H9 (cell line): Measurements from ENCODE around the gene AQP12A. TPM values are rescaled to one million over a fixed set of nuclear protein-coding genes. Genes with fewer than 3 reads are reported as not detected.

Experiments
- DNase-seq: peaks from one replicate; pipeline ENCODE4 v3.0.0-alpha.2; 2017
- H2AFZ ChIP-seq: one replicate; pipeline ENCODE4 v1.6.1; 2013; ENCODE audit warnings: mild to moderate bottlenecking, low read length, control low read depth, moderate library complexity
- H2AK5ac ChIP-seq: 2 replicates; pipeline ENCODE4 v1.6.1; 2013; ENCODE audit warnings: low read length, control low read depth, mixed read lengths; ENCODE audit not compliant: insufficient read length
- H2BK120ac ChIP-seq: one replicate; pipeline ENCODE4 v1.6.1; 2013; ENCODE audit warnings: low read depth, mild to moderate bottlenecking, low read length, control low read depth, inconsistent platforms; ENCODE audit not compliant: poor library complexity, severe bottlenecking
- H2BK12ac ChIP-seq: 2 replicates; pipeline ENCODE4 v1.6.1; 2013; ENCODE audit warnings: low read length, control low read depth, mixed read lengths, low read depth; ENCODE audit not compliant: insufficient read length
- H2BK15ac ChIP-seq: 2 replicates; pipeline ENCODE4 v1.6.1; 2013; ENCODE audit warnings: low read depth, low read length, control low read depth
- H2BK20ac ChIP-seq: one replicate; pipeline ENCODE4 v1.6.1; 2013; ENCODE audit warnings: low read depth, mild to moderate bottlenecking, low read length, control low read depth, inconsistent platforms; ENCODE audit not compliant: poor library complexity, severe bottlenecking
- H2BK5ac ChIP-seq: 2 replicates; pipeline ENCODE4 v1.6.1; 2013; ENCODE audit warnings: low read length, control low read depth, mixed read lengths; ENCODE audit not compliant: insufficient read length
- H3K14ac ChIP-seq: 2 replicates; pipeline ENCODE4 v1.6.1; 2013; ENCODE audit warnings: low read length, control low read depth; ENCODE audit not compliant: insufficient read depth
- H3K18ac ChIP-seq: 2 replicates; pipeline ENCODE4 v1.6.1; 2013; ENCODE audit warnings: low read depth, mild to moderate bottlenecking, mixed read lengths, low read length, control low read depth; ENCODE audit not compliant: insufficient read length
- H3K23ac ChIP-seq: 2 replicates; pipeline ENCODE4 v1.6.1; 2013; ENCODE audit warnings: low read length, control low read depth, mixed read lengths, low read depth; ENCODE audit not compliant: insufficient read length
- H3K23me2 ChIP-seq: 2 replicates; pipeline ENCODE4 v1.6.1; 2013; ENCODE audit warnings: low read depth, mild to moderate bottlenecking, mixed read lengths, low read length, control low read depth; ENCODE audit not compliant: insufficient read length, poor library complexity, severe bottlenecking
- H3K27ac ChIP-seq: 2 replicates; pipeline ENCODE4 v1.5.1; 2013; ENCODE audit warnings: low read length, control low read depth, mixed read lengths, low read depth; ENCODE audit not compliant: insufficient read length
- H3K27me3 ChIP-seq: 2 replicates; pipeline ENCODE4 v1.6.1; 2013; ENCODE audit warnings: low read length, control low read depth, inconsistent platforms; ENCODE audit not compliant: insufficient read depth
- H3K4ac ChIP-seq: 2 replicates; pipeline ENCODE4 v1.6.1; 2013; ENCODE audit warnings: low read depth, mild to moderate bottlenecking, control low read depth, inconsistent platforms, low read length, moderate library complexity
- H3K4me1 ChIP-seq: 2 replicates; pipeline ENCODE4 v1.6.1; 2013; ENCODE audit warnings: low read length, control low read depth, inconsistent platforms; ENCODE audit not compliant: insufficient read depth
- H3K4me2 ChIP-seq: 2 replicates; pipeline ENCODE4 v1.6.1; 2013; ENCODE audit warnings: low read length, control low read depth, mixed read lengths; ENCODE audit not compliant: insufficient read length, insufficient read depth
- H3K56ac ChIP-seq: 2 replicates; pipeline ENCODE4 v1.6.1; 2013; ENCODE audit warnings: low read depth, mild to moderate bottlenecking, mixed read lengths, low read length, control low read depth; ENCODE audit not compliant: insufficient read length
- H3K79me1 ChIP-seq: 2 replicates; pipeline ENCODE4 v1.6.1; 2013; ENCODE audit warnings: low read depth, mild to moderate bottlenecking, moderate library complexity, low read length, control low read depth, inconsistent platforms; ENCODE audit not compliant: insufficient read depth, poor library complexity, severe bottlenecking
- H3K79me2 ChIP-seq: 2 replicates; pipeline ENCODE4 v1.6.1; 2013; ENCODE audit warnings: low read length, control low read depth, inconsistent platforms; ENCODE audit not compliant: insufficient read depth
- H3K9ac ChIP-seq: 2 replicates; pipeline ENCODE4 v1.6.1; 2013; ENCODE audit warnings: low read length, control low read depth, mixed read lengths; ENCODE audit not compliant: insufficient read length; ENCODE audit errors: extremely low read depth
- H3K9me3 ChIP-seq: one replicate; pipeline ENCODE4 v1.6.1; 2013; ENCODE audit warnings: low read depth, low read length, inconsistent platforms; ENCODE audit not compliant: control insufficient read depth
- H3T11ph ChIP-seq: one replicate; pipeline ENCODE4 v1.6.1; 2013; ENCODE audit warnings: mild to moderate bottlenecking, low read length, control low read depth, inconsistent platforms
- H4K20me1 ChIP-seq: one replicate; pipeline ENCODE4 v1.6.1; 2013; ENCODE audit not compliant: control insufficient read depth, insufficient read length, insufficient read depth
- H4K5ac ChIP-seq: 2 replicates; pipeline ENCODE4 v1.6.1; 2013; ENCODE audit warnings: low read depth, mild to moderate bottlenecking, mixed read lengths, low read length, control low read depth; ENCODE audit not compliant: insufficient read length
- H4K8ac ChIP-seq: replicated peaks from 2 replicates; pipeline ENCODE4 v1.6.1; 2013; ENCODE audit warnings: low read length, control low read depth, mixed read lengths, low read depth; ENCODE audit not compliant: insufficient read length
- H4K91ac ChIP-seq: 2 replicates; pipeline ENCODE4 v1.6.1; 2013; ENCODE audit warnings: low read depth, mild to moderate bottlenecking, moderate library complexity, mixed read lengths, low read length, control low read depth; ENCODE audit not compliant: insufficient read length
- H3K27ac Mint-ChIP-seq, 3 experiments: 2 replicates in 2 of 3; 3 replicates in 1 of 3; pipeline ENCODE4 v1.8.0; 2020 to 2021; ENCODE audit warnings: mixed read lengths in 3 of 3, mild to moderate bottlenecking in 1 of 3, moderate library complexity in 1 of 3
- H3K27me3 Mint-ChIP-seq: 2 replicates; pipeline ENCODE4 v1.8.0; 2021; ENCODE audit warnings: low read depth, mild to moderate bottlenecking, moderate library complexity, mixed read lengths
- H3K36me3 Mint-ChIP-seq, 3 experiments: 2 replicates in 2 of 3; 3 replicates in 1 of 3; pipeline ENCODE4 v1.8.0; 2020 to 2021; ENCODE audit warnings: low read depth in 3 of 3, mixed read lengths in 3 of 3; ENCODE audit not compliant: insufficient read depth in 1 of 3
- H3K4me1 Mint-ChIP-seq, 2 experiments: 2 replicates each; pipeline ENCODE4 v1.8.0; 2020; ENCODE audit warnings: mixed read lengths in 2 of 2
- H3K4me3 Mint-ChIP-seq, 2 experiments: 2 replicates in 1 of 2; 3 replicates in 1 of 2; pipeline ENCODE4 v1.8.0; 2020 to 2021; ENCODE audit warnings: mild to moderate bottlenecking in 2 of 2, mixed read lengths in 2 of 2, moderate library complexity in 1 of 2
- H3K9me3 Mint-ChIP-seq, 2 experiments: 2 replicates in 1 of 2; 3 replicates in 1 of 2; pipeline ENCODE4 v1.8.0; 2020; ENCODE audit warnings: mild to moderate bottlenecking in 2 of 2, mixed read lengths in 2 of 2, moderate library complexity in 1 of 2
- WGBS: extraction: QIAGEN DNeasy Blood & Tissue Kit; methylation state at CpG from one replicate; pipeline ENCODE4 v1.1.7; 2013; ENCODE audit warnings: missing lambda C conversion rate, low lambda C conversion rate, mixed read lengths; ENCODE audit not compliant: insufficient read length; ENCODE audit errors: extremely low coverage; 5-methylcytosine and 5-hydroxymethylcytosine counted together
- total RNA-seq: library from RNA; stranded (reverse); gene quantifications from 2 replicates; pipeline ENCODE4 v1.2.1, GENCODE V29; 2021
- TF ChIP-seq, protein P1 (sequence below): fragments of 200-600 bp; sonication (generic); conservative IDR thresholded peaks from 3 replicates; pipeline ENCODE4 v1.8.0; 2021; ENCODE audit warnings: antibody characterized with exemption, mild to moderate bottlenecking

AQP12A gene
- total RNA-seq, 1 experiment from 2014 or later: not detected

DNA sequence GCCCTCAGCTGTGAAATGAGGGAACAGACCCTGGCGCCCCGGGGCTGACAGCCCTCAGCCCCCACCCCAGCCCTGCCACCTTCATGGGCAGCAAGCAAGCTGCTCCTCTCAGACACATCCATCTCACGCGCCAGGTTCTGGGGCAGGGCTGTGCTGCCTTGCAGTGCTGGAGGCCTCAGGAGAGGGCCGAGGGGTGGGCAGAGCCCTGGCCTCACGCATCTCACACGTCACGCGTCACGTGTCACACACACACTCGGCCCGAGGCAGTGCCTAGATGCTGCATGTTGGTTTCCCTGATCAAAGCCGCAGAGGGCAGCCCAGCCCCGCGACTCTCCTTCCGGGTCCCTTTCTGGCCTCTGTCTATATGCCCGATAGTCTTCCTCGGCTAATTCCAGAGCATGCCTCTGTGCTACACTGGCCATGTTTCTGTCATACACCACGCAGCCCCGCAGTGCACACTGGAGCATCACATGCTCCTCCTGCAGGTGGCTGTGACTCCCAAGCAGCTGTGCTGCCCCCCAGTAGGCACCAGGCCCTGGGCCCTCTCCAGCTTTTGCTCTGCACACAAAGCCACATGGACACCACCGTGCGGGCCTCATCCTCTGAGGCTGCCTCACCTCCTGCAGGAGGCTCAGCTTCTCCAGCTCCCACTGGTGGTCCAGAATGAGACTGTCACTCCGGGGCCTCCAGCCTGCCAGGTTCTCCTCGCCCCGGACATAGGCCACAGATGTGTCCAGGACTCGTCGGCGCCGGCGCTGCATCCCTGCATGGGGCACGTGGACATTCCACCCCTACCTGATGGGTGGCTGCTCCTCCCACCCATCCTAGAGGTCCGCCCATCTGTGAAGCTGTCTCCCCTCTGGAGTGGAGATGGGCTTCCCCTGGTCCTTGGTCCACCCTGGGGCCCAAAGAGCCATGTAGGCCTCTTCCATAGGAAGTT lies 31.4 kb downstream of the AQP12A start:
- Histone ChIP-seq H4K5ac (no peak overlapping the region), H2BK20ac (no peak overlapping the region), H2BK12ac (no peak overlapping the region), H3K4me1 (no peaks in the 10 kb centered on the region), H3K56ac (no peak overlapping the region), H3K23ac (no peak overlapping the region), H3K79me1 (no peaks in the 10 kb centered on the region), H3K9me3 (no peaks in the 10 kb centered on the region), H3K14ac (no peak overlapping the region; the same call in 1 of the 2 replicates), H3K23me2 (no peaks in the 10 kb centered on the region), H3K9ac (no peak overlapping the region), H2AK5ac (no peak overlapping the region), H4K8ac (no peak overlapping the region), H3K27ac (no peak overlapping the region), H3K27me3 (no peaks in the 10 kb centered on the region), H2BK120ac (no peak overlapping the region), H2BK5ac (no peak overlapping the region), H3K4me2 (no peak overlapping the region), H4K91ac (no peak overlapping the region), H2BK15ac (no peak overlapping the region), H2AFZ (no peak overlapping the region), H3K79me2 (no peaks in the 10 kb centered on the region), H3K4ac (no peak overlapping the region), H3T11ph (no peak overlapping the region), H4K20me1 (no peaks in the 10 kb centered on the region), H3K18ac (no peak overlapping the region)
- Mint-ChIP-seq H3K36me3 (peaks cover 30 to 68% (median 63%) of the 10 kb centered on the region in 3 experiments), H3K4me1 (no peaks in the 10 kb centered on the region), H3K9me3 (no peaks in the 10 kb centered on the region), H3K27ac (0 out of 7 replicates have a peak overlapping the region, but pooled peaks of 1 of the 3 experiments have one; percentile 14), H3K4me3 (no peak overlapping the region; a peak in 1 of 5 replicates), H3K27me3 (peaks cover 2% of the 10 kb centered on the region)
- no CpG with 5 or more reads among the region's 32 CpGs for WGBS
- DNase-seq: no peak
- TF ChIP-seq, protein P1, sequence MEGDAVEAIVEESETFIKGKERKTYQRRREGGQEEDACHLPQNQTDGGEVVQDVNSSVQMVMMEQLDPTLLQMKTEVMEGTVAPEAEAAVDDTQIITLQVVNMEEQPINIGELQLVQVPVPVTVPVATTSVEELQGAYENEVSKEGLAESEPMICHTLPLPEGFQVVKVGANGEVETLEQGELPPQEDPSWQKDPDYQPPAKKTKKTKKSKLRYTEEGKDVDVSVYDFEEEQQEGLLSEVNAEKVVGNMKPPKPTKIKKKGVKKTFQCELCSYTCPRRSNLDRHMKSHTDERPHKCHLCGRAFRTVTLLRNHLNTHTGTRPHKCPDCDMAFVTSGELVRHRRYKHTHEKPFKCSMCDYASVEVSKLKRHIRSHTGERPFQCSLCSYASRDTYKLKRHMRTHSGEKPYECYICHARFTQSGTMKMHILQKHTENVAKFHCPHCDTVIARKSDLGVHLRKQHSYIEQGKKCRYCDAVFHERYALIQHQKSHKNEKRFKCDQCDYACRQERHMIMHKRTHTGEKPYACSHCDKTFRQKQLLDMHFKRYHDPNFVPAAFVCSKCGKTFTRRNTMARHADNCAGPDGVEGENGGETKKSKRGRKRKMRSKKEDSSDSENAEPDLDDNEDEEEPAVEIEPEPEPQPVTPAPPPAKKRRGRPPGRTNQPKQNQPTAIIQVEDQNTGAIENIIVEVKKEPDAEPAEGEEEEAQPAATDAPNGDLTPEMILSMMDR: no peak
